WTC11 (cell line): ENCODE results near the gene BCL7A.

ENCODE experiments used
- CBFB ChIP-seq: sonication (generic); formaldehyde crosslinking; IDR thresholded peaks from 2 replicates; pipeline ENCODE4 v1.8.1; 2022; ENCODE audit warnings: mild to moderate bottlenecking, low read depth, missing genetic modification reagents
- ELF4 ChIP-seq: sonication (generic); formaldehyde crosslinking; IDR thresholded peaks from 2 replicates; pipeline ENCODE4 v1.8.1; 2022; ENCODE audit warnings: low read depth, mild to moderate bottlenecking, moderate library complexity, missing genetic modification reagents
- RELA ChIP-seq: sonication (generic); formaldehyde crosslinking; IDR thresholded peaks from 2 replicates; pipeline ENCODE4 v1.8.1; 2022; ENCODE audit warnings: missing genetic modification reagents, mild to moderate bottlenecking, borderline replicate concordance
- SMAD3 ChIP-seq: sonication (generic); formaldehyde crosslinking; IDR thresholded peaks from 2 replicates; pipeline ENCODE4 v1.8.0; 2022; ENCODE audit warnings: missing genetic modification reagents, mild to moderate bottlenecking, borderline replicate concordance
- SP1 ChIP-seq: sonication (generic); formaldehyde crosslinking; conservative IDR thresholded peaks from 2 replicates; pipeline ENCODE4 v1.8.1; 2022; ENCODE audit warnings: missing genetic modification reagents
- TCF7 ChIP-seq: sonication (generic); formaldehyde crosslinking; IDR thresholded peaks from 2 replicates; pipeline ENCODE4 v1.8.0; 2022; ENCODE audit warnings: mild to moderate bottlenecking, low read depth, missing genetic modification reagents, moderate library complexity
- TEAD4 ChIP-seq: sonication (generic); formaldehyde crosslinking; IDR thresholded peaks from 2 replicates; pipeline ENCODE4 v1.8.0; 2022; ENCODE audit warnings: mild to moderate bottlenecking, missing genetic modification reagents
- ZNF232 ChIP-seq: sonication (generic); formaldehyde crosslinking; IDR thresholded peaks from 2 replicates; pipeline ENCODE4 v1.8.0; 2022; ENCODE audit warnings: mild to moderate bottlenecking, missing genetic modification reagents
- ZNF423 ChIP-seq: fragments of 250-450 bp; sonication (Bioruptor Pico); IDR thresholded peaks from 2 replicates; pipeline ENCODE4 v2.1.2; 2022; ENCODE audit warnings: mild to moderate bottlenecking, moderate library complexity
- TF ChIP-seq, protein P1 (sequence below): fragments of 200-600 bp; IDR thresholded peaks from 2 replicates; pipeline ENCODE4 v1.8.0; 2022; ENCODE audit warnings: antibody characterized with exemption
- TF ChIP-seq, protein P2 (sequence below): sonication (generic); formaldehyde crosslinking; conservative IDR thresholded peaks from 2 replicates; pipeline ENCODE4 v1.8.1; 2023; ENCODE audit warnings: mild to moderate bottlenecking, low read depth, missing genetic modification reagents, moderate library complexity

DNA sequence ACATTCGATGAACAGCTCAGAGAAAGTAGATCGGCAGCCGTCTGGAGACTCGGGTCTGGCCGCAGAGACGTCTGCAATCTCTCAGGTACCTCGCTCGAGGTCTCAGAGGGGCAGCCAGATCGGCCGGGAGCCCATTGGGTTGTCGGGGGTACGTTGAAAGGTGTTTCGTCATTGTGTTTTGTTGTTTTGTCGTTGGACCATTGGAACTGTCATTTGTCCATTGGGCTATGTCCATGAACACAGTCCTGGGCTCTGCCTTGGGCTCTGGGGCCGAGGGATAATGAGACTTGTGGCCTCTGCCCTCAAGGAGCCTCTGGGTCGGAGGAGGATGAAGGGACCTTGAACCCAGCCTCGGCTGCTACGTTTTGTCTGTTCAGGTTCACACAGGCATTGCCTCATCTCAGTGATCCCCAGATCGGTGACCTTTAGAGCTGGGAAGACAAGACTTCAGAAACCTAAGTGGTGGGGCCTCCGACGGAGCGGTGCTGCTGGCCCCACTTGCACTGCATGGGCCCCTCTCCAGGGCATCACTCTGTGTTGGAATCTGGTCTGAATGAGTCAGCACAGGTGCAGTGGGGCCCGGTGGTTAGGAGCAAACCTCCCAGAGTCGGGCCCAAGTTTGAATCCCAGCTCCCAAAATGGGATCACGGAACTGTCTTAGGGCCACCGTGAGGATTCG lies 33.3 kb downstream of the BCL7A start:
- TF ChIP-seq TEAD4 (CRISPR knock-in tag) (no peak), ZNF232 (no peak), SP1 (CRISPR knock-in tag) (no peak), CBFB (CRISPR knock-in tag) (no peak), TCF7 (no peak), ELF4 (CRISPR knock-in tag) (no peak), ZNF423 (CRISPR knock-in tag) (no peak), SMAD3 (CRISPR knock-in tag) (no peak), RELA (CRISPR knock-in tag) (no peak)
- TF ChIP-seq, protein P1, sequence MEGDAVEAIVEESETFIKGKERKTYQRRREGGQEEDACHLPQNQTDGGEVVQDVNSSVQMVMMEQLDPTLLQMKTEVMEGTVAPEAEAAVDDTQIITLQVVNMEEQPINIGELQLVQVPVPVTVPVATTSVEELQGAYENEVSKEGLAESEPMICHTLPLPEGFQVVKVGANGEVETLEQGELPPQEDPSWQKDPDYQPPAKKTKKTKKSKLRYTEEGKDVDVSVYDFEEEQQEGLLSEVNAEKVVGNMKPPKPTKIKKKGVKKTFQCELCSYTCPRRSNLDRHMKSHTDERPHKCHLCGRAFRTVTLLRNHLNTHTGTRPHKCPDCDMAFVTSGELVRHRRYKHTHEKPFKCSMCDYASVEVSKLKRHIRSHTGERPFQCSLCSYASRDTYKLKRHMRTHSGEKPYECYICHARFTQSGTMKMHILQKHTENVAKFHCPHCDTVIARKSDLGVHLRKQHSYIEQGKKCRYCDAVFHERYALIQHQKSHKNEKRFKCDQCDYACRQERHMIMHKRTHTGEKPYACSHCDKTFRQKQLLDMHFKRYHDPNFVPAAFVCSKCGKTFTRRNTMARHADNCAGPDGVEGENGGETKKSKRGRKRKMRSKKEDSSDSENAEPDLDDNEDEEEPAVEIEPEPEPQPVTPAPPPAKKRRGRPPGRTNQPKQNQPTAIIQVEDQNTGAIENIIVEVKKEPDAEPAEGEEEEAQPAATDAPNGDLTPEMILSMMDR, result no peak
- TF ChIP-seq, protein P2, sequence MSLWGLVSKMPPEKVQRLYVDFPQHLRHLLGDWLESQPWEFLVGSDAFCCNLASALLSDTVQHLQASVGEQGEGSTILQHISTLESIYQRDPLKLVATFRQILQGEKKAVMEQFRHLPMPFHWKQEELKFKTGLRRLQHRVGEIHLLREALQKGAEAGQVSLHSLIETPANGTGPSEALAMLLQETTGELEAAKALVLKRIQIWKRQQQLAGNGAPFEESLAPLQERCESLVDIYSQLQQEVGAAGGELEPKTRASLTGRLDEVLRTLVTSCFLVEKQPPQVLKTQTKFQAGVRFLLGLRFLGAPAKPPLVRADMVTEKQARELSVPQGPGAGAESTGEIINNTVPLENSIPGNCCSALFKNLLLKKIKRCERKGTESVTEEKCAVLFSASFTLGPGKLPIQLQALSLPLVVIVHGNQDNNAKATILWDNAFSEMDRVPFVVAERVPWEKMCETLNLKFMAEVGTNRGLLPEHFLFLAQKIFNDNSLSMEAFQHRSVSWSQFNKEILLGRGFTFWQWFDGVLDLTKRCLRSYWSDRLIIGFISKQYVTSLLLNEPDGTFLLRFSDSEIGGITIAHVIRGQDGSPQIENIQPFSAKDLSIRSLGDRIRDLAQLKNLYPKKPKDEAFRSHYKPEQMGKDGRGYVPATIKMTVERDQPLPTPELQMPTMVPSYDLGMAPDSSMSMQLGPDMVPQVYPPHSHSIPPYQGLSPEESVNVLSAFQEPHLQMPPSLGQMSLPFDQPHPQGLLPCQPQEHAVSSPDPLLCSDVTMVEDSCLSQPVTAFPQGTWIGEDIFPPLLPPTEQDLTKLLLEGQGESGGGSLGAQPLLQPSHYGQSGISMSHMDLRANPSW (CRISPR knock-in tag), result no peak
